Measurements from ENCODE around the gene GNA12. TPM values are rescaled to one million over a fixed set of nuclear protein-coding genes. Genes with fewer than 3 reads are reported as not detected.

The GNA12 gene
- total RNA-seq, 4 donors from 2014 or later, result 7.6 to 8.4 (median 8.1) TPM

GRCh38 chr7:2782565-2782964 is 61.5 kb downstream of the GNA12 start:
- no peak for DNase-seq
- Histone ChIP-seq H3K4me3 (no peak overlapping the region), H3K4me1 (peaks cover 15 to 19% of the 10 kb centered on the region in 2 donors), H3K36me3 (no peaks in the 10 kb centered on the region), H3K9me3 (no peaks in the 10 kb centered on the region), H3K27me3 (no peaks in the 10 kb centered on the region), H3K27ac (no peak overlapping the region)
- in situ Hi-C loops (cut with MboI; ENCODE audit: low sequenced_read_pairs in 4 of 4), result no loop called here
- ATAC-seq, result no peak
- intact Hi-C loops (cut with DNase I; ENCODE audit: low total_unique reads), result no loop called here
- TF ChIP-seq CTCF (IDR thresholded peaks at IDR 0.05 in 4 of 5, conservative IDR thresholded peaks at IDR 0.05 in 1 of 5), result no peak
- no peak for TF ChIP-seq POLR2A (IDR thresholded peaks at IDR 0.05)

GRCh38 chr7:2782121-2782520 is 62.0 kb downstream of the GNA12 start:
- ATAC-seq (no peak), DNase-seq (no peak)
- H3K4me1 ChIP-seq, result peaks cover 10 to 15% of the 10 kb centered on the region in 2 donors
- no peaks in the 10 kb centered on the region for H3K27me3 ChIP-seq
- no peak for TF ChIP-seq CTCF (IDR thresholded peaks at IDR 0.05 in 4 of 5, conservative IDR thresholded peaks at IDR 0.05 in 1 of 5)
- TF ChIP-seq POLR2A (IDR thresholded peaks at IDR 0.05), result no peak
- H3K27ac ChIP-seq, result no peak overlapping the region
- no peak overlapping the region for H3K4me3 ChIP-seq
- no peaks in the 10 kb centered on the region for H3K9me3 ChIP-seq
- in situ Hi-C loops (cut with MboI; ENCODE audit: low sequenced_read_pairs in 4 of 4), result no loop called here
- H3K36me3 ChIP-seq, result no peaks in the 10 kb centered on the region
- intact Hi-C loops (cut with DNase I; ENCODE audit: low total_unique reads), result no loop called here

- TF ChIP-seq CTCF (IDR thresholded peaks at IDR 0.05 in 4 of 5, conservative IDR thresholded peaks at IDR 0.05 in 1 of 5) (no peak), POLR2A (IDR thresholded peaks at IDR 0.05) (no peak)
- no peaks in the 10 kb centered on the region for H3K27me3 ChIP-seq
- no peak overlapping the region for H3K4me3 ChIP-seq
- in situ Hi-C loops (cut with MboI; ENCODE audit: low sequenced_read_pairs in 4 of 4) (no loop called here), intact Hi-C loops (cut with DNase I; ENCODE audit: low total_unique reads) (no loop called here)
- no peak for DNase-seq
- no peak for ATAC-seq
- no peaks in the 10 kb centered on the region for H3K9me3 ChIP-seq
- peaks cover 10 to 15% of the 10 kb centered on the region in 2 donors for H3K4me1 ChIP-seq
- no peaks in the 10 kb centered on the region for H3K36me3 ChIP-seq
- H3K27ac ChIP-seq, result no peak overlapping the region
Measured at GRCh38 chr7:2781636-2782035, 62.5 kb downstream of the GNA12 start.

- no peaks in the 10 kb centered on the region for H3K27me3 ChIP-seq
- DNase-seq (no peak), ATAC-seq (no peak)
- no peak for TF ChIP-seq CTCF (IDR thresholded peaks at IDR 0.05 in 4 of 5, conservative IDR thresholded peaks at IDR 0.05 in 1 of 5)
- no peak for TF ChIP-seq POLR2A (IDR thresholded peaks at IDR 0.05)
- no peaks in the 10 kb centered on the region for H3K36me3 ChIP-seq
- intact Hi-C loops (cut with DNase I; ENCODE audit: low total_unique reads), result no loop called here
- no peaks in the 10 kb centered on the region for H3K9me3 ChIP-seq
- peaks cover 0 to under 1% of the 10 kb centered on the region in 2 donors for H3K4me1 ChIP-seq
- in situ Hi-C loops (cut with MboI; ENCODE audit: low sequenced_read_pairs in 4 of 4), result no loop called here
- no peak overlapping the region for H3K4me3 ChIP-seq
- no peak overlapping the region for H3K27ac ChIP-seq
Measured at GRCh38 chr7:2779051-2779450, 65.1 kb downstream of the GNA12 start.

GRCh38 chr7:2777898-2778535 is 66.1 kb downstream of the GNA12 start:
- H3K36me3 ChIP-seq, result no peaks in the 10 kb centered on the region
- no peaks in the 10 kb centered on the region for H3K9me3 ChIP-seq
- H3K4me1 ChIP-seq, result no peaks in the 10 kb centered on the region
- no peak for TF ChIP-seq CTCF (IDR thresholded peaks at IDR 0.05 in 4 of 5, conservative IDR thresholded peaks at IDR 0.05 in 1 of 5)
- no peak for TF ChIP-seq POLR2A (IDR thresholded peaks at IDR 0.05)
- intact Hi-C loops (cut with DNase I; ENCODE audit: low total_unique reads) (no loop called here), in situ Hi-C loops (cut with MboI; ENCODE audit: low sequenced_read_pairs in 4 of 4) (no loop called here)
- no peak for DNase-seq
- no peak for ATAC-seq
- H3K4me3 ChIP-seq, result no peak overlapping the region
- H3K27ac ChIP-seq, result no peak overlapping the region
- no peaks in the 10 kb centered on the region for H3K27me3 ChIP-seq
